Esophagus muscularis mucosa (tissue), 3 donors: ENCODE results near the gene SPSB3.

Experiments
- POLR2A ChIP-seq: fragments of 450-650 bp; IDR thresholded peaks from one replicate; pipeline ENCODE4 v1.6.1; 2017; ENCODE audit warnings: antibody characterized with exemption, moderate library complexity, mild to moderate bottlenecking, low read depth
- TF ChIP-seq, protein P1 (sequence below), 3 experiments: fragments of 200-600 bp in 2 of 3; fragments of 450-650 bp in 1 of 3; sonication (generic) in 2 of 3; IDR thresholded peaks; one replicate each; pipeline ENCODE4 v1.5.1; 2017 to 2019; ENCODE audit warnings: antibody characterized with exemption in 3 of 3, mild to moderate bottlenecking in 2 of 3, moderate library complexity in 1 of 3

DNA sequence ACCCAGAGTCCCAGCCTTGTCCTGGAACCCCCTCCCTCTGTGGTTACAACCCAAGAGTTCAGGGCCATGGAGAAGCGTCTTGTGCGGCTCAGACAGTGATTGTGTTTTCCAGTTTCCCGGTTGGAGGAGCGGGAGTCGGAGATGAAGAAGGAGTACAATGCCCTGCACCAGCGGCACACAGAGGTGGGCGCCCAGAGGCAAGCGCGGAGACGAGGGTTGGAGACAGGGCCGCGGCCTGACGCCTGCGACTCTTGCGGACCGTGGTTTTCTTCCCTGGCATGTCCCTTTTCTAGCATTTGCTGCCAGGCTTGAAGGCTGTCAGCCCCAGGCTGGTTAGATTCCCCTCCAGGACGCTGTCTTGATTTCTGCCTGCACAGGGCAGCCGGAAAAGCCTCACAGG lies 53.3 kb downstream of the SPSB3 start:
- TF ChIP-seq, protein P1, sequence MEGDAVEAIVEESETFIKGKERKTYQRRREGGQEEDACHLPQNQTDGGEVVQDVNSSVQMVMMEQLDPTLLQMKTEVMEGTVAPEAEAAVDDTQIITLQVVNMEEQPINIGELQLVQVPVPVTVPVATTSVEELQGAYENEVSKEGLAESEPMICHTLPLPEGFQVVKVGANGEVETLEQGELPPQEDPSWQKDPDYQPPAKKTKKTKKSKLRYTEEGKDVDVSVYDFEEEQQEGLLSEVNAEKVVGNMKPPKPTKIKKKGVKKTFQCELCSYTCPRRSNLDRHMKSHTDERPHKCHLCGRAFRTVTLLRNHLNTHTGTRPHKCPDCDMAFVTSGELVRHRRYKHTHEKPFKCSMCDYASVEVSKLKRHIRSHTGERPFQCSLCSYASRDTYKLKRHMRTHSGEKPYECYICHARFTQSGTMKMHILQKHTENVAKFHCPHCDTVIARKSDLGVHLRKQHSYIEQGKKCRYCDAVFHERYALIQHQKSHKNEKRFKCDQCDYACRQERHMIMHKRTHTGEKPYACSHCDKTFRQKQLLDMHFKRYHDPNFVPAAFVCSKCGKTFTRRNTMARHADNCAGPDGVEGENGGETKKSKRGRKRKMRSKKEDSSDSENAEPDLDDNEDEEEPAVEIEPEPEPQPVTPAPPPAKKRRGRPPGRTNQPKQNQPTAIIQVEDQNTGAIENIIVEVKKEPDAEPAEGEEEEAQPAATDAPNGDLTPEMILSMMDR (IDR thresholded peaks at IDR 0.05) = no peak
- TF ChIP-seq POLR2A = no peak
